CD8-positive, alpha-beta memory T cell (primary cell): ENCODE measurements around the gene OSBPL7. TPM values are rescaled to one million over a fixed set of nuclear protein-coding genes. Genes with fewer than 3 reads are reported as not detected.

ENCODE experiments used
- CTCF ChIA-PET: fragments of 350-600 bp; sonication (Branson Sonifier 250); formaldehyde crosslinking; loops from one replicate; lab custom pipeline; 2021; ENCODE audit warnings: antibody characterized with exemption; lab: Charles Lee
- POLR2A ChIA-PET: fragments of 350-600 bp; sonication (Branson Sonifier 250); formaldehyde crosslinking; loops from one replicate; lab custom pipeline; 2021; ENCODE audit warnings: antibody characterized with exemption; lab: Charles Lee
- DNase-seq, 5 donors: peaks; one replicate each; pipeline versions ENCODE4 v3.0.0 to v3.0.0-alpha.2; 2020 to 2022; ENCODE audit warnings: mixed read lengths in 1 of 5
- H3K27ac ChIP-seq: one replicate; pipeline ENCODE4 v1.7.0; 2013; ENCODE audit warnings: low read depth, mild to moderate bottlenecking, low read length, moderate library complexity
- H3K27me3 ChIP-seq: 2 replicates; pipeline ENCODE4 v1.7.0; 2013; ENCODE audit warnings: low read length, mild to moderate bottlenecking; ENCODE audit not compliant: insufficient read depth, poor library complexity, severe bottlenecking
- H3K36me3 ChIP-seq: 2 replicates; pipeline ENCODE4 v1.7.0; 2013; ENCODE audit warnings: mild to moderate bottlenecking, low read length, moderate library complexity; ENCODE audit not compliant: insufficient read depth
- H3K4me1 ChIP-seq: 2 replicates; pipeline ENCODE4 v1.7.0; 2013; ENCODE audit warnings: mild to moderate bottlenecking, low read length, moderate library complexity; ENCODE audit not compliant: insufficient read depth
- H3K4me3 ChIP-seq: 2 replicates; pipeline ENCODE4 v1.7.0; 2013; ENCODE audit warnings: mild to moderate bottlenecking, low read length
- H3K9me3 ChIP-seq: 2 replicates; pipeline ENCODE4 v1.7.0; 2013; ENCODE audit warnings: mild to moderate bottlenecking, low read length
- H3K27ac Mint-ChIP-seq, 8 donors: one replicate each; pipeline ENCODE4 v1.8.0; 2020 to 2021; ENCODE audit warnings: mixed read lengths in 8 of 8, mild to moderate bottlenecking in 6 of 8, inconsistent platforms in 3 of 8, moderate library complexity in 3 of 8
- H3K27me3 Mint-ChIP-seq, 2 donors: one replicate each; pipeline ENCODE4 v1.8.0; 2020 to 2021; ENCODE audit warnings: mixed read lengths in 2 of 2, mild to moderate bottlenecking in 1 of 2, moderate library complexity in 1 of 2
- H3K36me3 Mint-ChIP-seq, 3 donors: one replicate each; pipeline ENCODE4 v1.8.0; 2020 to 2021; ENCODE audit warnings: mixed read lengths in 3 of 3, inconsistent platforms in 1 of 3, mild to moderate bottlenecking in 1 of 3
- H3K4me1 Mint-ChIP-seq, 3 donors: one replicate each; pipeline ENCODE4 v1.8.0; 2020 to 2021; ENCODE audit warnings: mixed read lengths in 3 of 3, inconsistent platforms in 1 of 3, mild to moderate bottlenecking in 1 of 3
- H3K4me3 Mint-ChIP-seq, 7 donors: one replicate each; pipeline ENCODE4 v1.8.0; 2020 to 2021; ENCODE audit warnings: mixed read lengths in 7 of 7, mild to moderate bottlenecking in 6 of 7, moderate library complexity in 4 of 7, inconsistent platforms in 2 of 7
- H3K9me3 Mint-ChIP-seq, 5 donors: one replicate each; pipeline ENCODE4 v1.8.0; 2020 to 2022; ENCODE audit warnings: mixed read lengths in 5 of 5, mild to moderate bottlenecking in 3 of 5, moderate library complexity in 2 of 5, inconsistent platforms in 1 of 5
- polyA plus RNA-seq: library from polyadenylated mRNA; unstranded; fragments of 300-500 nt; fragmentation: Illumina TruSeq; gene quantifications from one replicate; pipeline ENCODE4 v1.2.3, GENCODE V29; 2021
- total RNA-seq, 2 experiments: library from RNA; stranded (reverse); gene quantifications; one replicate each; pipeline ENCODE4 v1.2.3, GENCODE V29; 2021

OSBPL7 gene
- total and polyA plus RNA-seq, 3 experiments from 2014 or later = 11.0 to 17.5 (median 16.9) TPM

DNA sequence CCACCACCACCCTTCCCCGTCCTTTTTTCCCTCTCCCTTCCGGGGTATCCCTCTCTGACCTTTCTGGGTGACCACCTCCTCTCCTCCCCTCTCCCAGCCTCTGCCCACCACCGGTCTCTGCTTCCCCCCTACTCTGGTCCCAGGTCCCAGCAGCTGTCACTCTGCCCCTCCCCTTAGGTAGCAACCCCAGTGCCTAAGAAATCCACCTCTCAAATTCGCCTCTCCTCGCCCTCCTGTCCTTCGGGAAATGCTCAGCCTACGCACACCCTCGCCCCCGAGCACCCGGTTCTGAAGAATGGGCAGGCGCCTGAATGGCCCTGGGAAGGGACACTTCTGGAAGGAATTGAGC, 30.1 kb upstream of the OSBPL7 start:
- no peaks in the 10 kb centered on the region for H3K36me3 ChIP-seq
- Mint-ChIP-seq H3K36me3 (no peaks in the 10 kb centered on the region), H3K4me3 (peak overlapping the region in 5 of 7 donors; percentile 33 to 65 (median 46)), H3K27me3 (peaks cover 51 to 84% of the 10 kb centered on the region in 2 donors), H3K9me3 (peaks cover 0 to 2% (median 0%) of the 10 kb centered on the region in 5 donors), H3K27ac (no peak overlapping the region), H3K4me1 (peaks cover 14 to 26% (median 18%) of the 10 kb centered on the region in 3 donors)
- POLR2A ChIA-PET = no interaction called here
- H3K9me3 ChIP-seq = no peaks in the 10 kb centered on the region
- peaks cover 30% of the 10 kb centered on the region for H3K4me1 ChIP-seq
- peak overlapping the region; percentile 39 for H3K27ac ChIP-seq
- DNase-seq = no peak
- no peak overlapping the region for H3K4me3 ChIP-seq
- peaks cover 60% of the 10 kb centered on the region for H3K27me3 ChIP-seq
- CTCF ChIA-PET = interaction anchor here (1.0 to 14.0 kb wide), 2 partner anchors 11 to 38 kb away, joined by 4 to 314 read pairs; partner anchors contain the start of genes SCRN2 and SP2

DNA sequence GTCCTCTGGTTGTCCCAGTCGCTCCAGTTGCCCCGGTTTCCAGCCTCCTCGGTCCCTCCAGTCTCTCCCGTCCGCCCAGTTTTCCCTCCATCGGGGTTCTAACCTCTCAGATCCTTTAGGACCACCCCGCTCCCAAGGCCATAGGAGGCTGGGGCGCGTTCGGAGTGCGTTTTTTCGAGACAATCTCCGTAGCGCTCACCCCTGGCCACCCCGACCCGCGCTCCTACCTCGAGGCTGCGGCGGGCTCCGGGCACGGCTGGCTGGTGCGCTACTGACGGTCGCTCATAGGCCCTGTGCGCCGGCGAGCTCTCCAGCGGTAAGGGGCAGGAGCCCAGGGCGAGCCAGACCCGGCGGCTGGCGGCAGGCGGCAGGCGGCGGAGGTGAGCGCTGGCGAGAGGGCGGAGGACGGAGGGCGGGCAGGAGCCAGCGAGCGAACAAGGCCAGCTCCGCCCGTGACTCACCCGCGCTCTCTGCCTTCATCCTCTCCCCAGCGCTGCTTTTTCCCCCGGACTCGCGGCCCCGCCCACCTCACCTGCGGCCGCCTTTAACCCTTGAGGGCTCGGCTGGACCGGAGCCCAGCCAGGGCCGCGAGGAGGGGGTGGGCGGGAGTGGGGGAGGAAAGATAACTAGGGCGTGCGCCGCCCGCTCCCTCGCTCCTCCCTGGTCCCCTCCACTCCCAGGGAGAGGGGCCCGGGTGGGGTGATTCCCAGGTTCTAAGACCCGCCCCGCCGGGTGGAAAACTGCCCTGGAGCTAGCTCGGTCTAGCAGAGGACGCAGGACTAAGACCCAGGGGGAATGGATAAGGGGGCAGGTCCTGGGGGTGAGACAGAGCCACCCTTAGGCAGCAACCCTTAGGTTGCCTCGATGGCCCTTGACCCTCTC, 29.3 kb upstream of the OSBPL7 start, which contains the start of gene SP6:
Gene SP6 (minus strand): TSS at position 472 of the 882 bp plus-strand sequence. CDS start 2,734 bp downstream, outside the sequence.
- Histone ChIP-seq H3K27me3 (peaks cover 68% of the 10 kb centered on the region), H3K9me3 (no peaks in the 10 kb centered on the region), H3K4me1 (peaks cover 30% of the 10 kb centered on the region), H3K4me3 (peak within 1 kb of the TSS; percentile 43), H3K27ac (peak within 1 kb of the TSS; percentile 51), H3K36me3 (no peaks in the 10 kb centered on the region)
- peak; percentile 31 to 73 (median 48) for DNase-seq
- POLR2A ChIA-PET = interaction anchor here (1.5 kb wide), 1 partner anchor 45 kb away, joined by 6 read pairs; the partner anchor contains the start of gene SP2
- CTCF ChIA-PET = interaction anchor here (2.6 to 14.0 kb wide), 2 partner anchors 10 to 39 kb away, joined by 13 to 314 read pairs; partner anchors contain the start of genes SCRN2 and SP2
- Mint-ChIP-seq H3K4me1 (peaks cover 14 to 31% (median 18%) of the 10 kb centered on the region in 3 donors), H3K9me3 (peaks cover 0 to 2% (median 0%) of the 10 kb centered on the region in 5 donors), H3K36me3 (no peaks in the 10 kb centered on the region), H3K4me3 (peak within 1 kb of the TSS; percentile 51 to 79 (median 68)), H3K27ac (peak within 1 kb of the TSS in 1 of 8 donors; percentile 11), H3K27me3 (peaks cover 51 to 84% of the 10 kb centered on the region in 2 donors)

GRCh38 chr17:47850373-47850691, 28.7 kb upstream of the OSBPL7 start:
- H3K4me1 Mint-ChIP-seq = peaks cover 14 to 31% (median 18%) of the 10 kb centered on the region in 3 donors
- Histone ChIP-seq H3K27me3 (peaks cover 72% of the 10 kb centered on the region), H3K9me3 (no peaks in the 10 kb centered on the region), H3K27ac (peak overlapping the region; percentile 51), H3K4me3 (peak overlapping the region; percentile 43), H3K36me3 (no peaks in the 10 kb centered on the region), H3K4me1 (peaks cover 30% of the 10 kb centered on the region)
- POLR2A ChIA-PET = interaction anchor here (1.5 kb wide), 1 partner anchor 45 kb away, joined by 6 read pairs; the partner anchor contains the start of gene SP2
- CTCF ChIA-PET = interaction anchor here (2.6 to 14.0 kb wide), 2 partner anchors 9 to 40 kb away, joined by 13 to 314 read pairs; partner anchors contain the start of genes SCRN2 and SP2
- peaks cover 0 to 2% (median 0%) of the 10 kb centered on the region in 5 donors for H3K9me3 Mint-ChIP-seq
- H3K27ac Mint-ChIP-seq = peak overlapping the region in 1 of 8 donors; percentile 11
- no peaks in the 10 kb centered on the region for H3K36me3 Mint-ChIP-seq
- H3K4me3 Mint-ChIP-seq = peak overlapping the region in 6 of 7 donors; percentile 57 to 79 (median 69)
- no peak for DNase-seq
- H3K27me3 Mint-ChIP-seq = peaks cover 51 to 84% of the 10 kb centered on the region in 2 donors

GRCh38 chr17:47848198-47848513, 26.6 kb upstream of the OSBPL7 start:
- H3K27me3 Mint-ChIP-seq = peaks cover 42 to 81% of the 10 kb centered on the region in 2 donors

DNA sequence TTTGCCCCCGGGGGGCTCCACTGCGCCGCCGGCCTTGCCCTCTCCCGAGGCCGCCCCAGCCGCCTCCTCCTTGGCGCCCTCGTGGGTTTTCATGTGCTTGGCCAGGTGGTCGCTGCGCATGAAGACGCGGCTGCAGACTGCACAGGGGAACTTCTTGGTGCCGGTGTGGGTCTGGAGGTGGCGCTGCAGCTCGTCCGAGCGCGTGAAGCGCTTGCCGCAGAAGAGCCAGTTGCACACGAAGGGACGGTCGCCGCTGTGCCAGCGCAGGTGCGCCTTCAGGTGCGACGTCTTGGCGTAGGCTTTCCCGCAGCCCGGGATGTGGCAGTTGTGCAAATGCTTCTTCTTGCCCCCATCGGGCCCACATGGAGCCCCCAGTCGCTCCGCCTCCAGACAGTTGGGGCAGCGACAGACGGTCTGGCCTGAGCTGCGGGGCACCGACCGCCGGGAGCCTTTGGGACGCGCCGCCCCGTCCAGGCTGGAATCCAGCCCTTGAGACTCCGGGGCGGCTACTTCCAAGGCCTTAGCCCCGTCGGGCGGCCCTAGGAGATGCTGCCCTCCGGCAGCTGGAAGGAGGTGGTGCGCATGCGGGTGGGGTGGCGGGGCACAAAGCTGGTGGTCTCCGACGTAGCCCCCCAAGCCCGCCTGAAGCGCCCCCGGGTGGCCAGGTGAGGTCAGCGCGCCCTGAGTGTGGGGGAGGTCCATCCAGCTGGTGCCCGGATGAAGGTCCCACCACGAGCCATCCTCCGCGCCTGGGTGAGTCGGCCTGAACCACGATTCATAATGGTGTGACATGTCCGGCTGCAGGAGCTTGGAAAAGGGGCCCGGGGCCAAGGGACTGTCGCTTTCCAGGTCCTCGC, 26.0 kb upstream of the OSBPL7 start:
- no peaks in the 10 kb centered on the region for H3K9me3 ChIP-seq
- Mint-ChIP-seq H3K9me3 (peaks cover 0 to 2% (median 0%) of the 10 kb centered on the region in 5 donors), H3K36me3 (no peaks in the 10 kb centered on the region), H3K27me3 (peaks cover 39 to 80% of the 10 kb centered on the region in 2 donors), H3K4me3 (peak overlapping the region in 1 of 7 donors; percentile 69), H3K27ac (peak overlapping the region in 1 of 8 donors; percentile 77), H3K4me1 (peaks cover 18 to 34% (median 22%) of the 10 kb centered on the region in 3 donors)
- H3K36me3 ChIP-seq = no peaks in the 10 kb centered on the region
- peaks cover 35% of the 10 kb centered on the region for H3K4me1 ChIP-seq
- no peak overlapping the region for H3K4me3 ChIP-seq
- no peak overlapping the region for H3K27ac ChIP-seq
- peak in 2 of 5 donors; percentile 31 to 58 for DNase-seq
- CTCF ChIA-PET = interaction anchor here (0.7 to 14.0 kb wide), 2 partner anchors 13 to 42 kb away, joined by 3 to 314 read pairs; partner anchors contain the start of gene SP2
- POLR2A ChIA-PET = interaction anchor here (1.6 kb wide), 1 partner anchor 48 kb away, joined by 7 read pairs; no protein-coding TSS in a partner anchor
- peaks cover 67% of the 10 kb centered on the region for H3K27me3 ChIP-seq

More at GRCh38 chr17:47848198-47848513, 26.6 kb upstream of the OSBPL7 start:
- Histone ChIP-seq H3K4me3 (no peak overlapping the region), H3K36me3 (no peaks in the 10 kb centered on the region), H3K27ac (no peak overlapping the region), H3K27me3 (peaks cover 73% of the 10 kb centered on the region), H3K9me3 (no peaks in the 10 kb centered on the region), H3K4me1 (peaks cover 30% of the 10 kb centered on the region)
- no peak overlapping the region for H3K4me3 Mint-ChIP-seq
- CTCF ChIA-PET = interaction anchor here (14.0 kb wide), 1 partner anchor 42 kb away, joined by 314 read pairs; the partner anchor contains the start of gene SP2
- H3K9me3 Mint-ChIP-seq = peaks cover 0 to 2% (median 0%) of the 10 kb centered on the region in 5 donors
- peaks cover 14 to 31% (median 19%) of the 10 kb centered on the region in 3 donors for H3K4me1 Mint-ChIP-seq
- no peak for DNase-seq
- H3K27ac Mint-ChIP-seq = no peak overlapping the region
- POLR2A ChIA-PET = interaction anchor here (0.5 to 1.9 kb wide), 4 partner anchors 17 to 237 kb away, joined by 3 to 7 read pairs (median 4); partner anchors contain the start of gene MRPL10
- H3K36me3 Mint-ChIP-seq = no peaks in the 10 kb centered on the region

DNA sequence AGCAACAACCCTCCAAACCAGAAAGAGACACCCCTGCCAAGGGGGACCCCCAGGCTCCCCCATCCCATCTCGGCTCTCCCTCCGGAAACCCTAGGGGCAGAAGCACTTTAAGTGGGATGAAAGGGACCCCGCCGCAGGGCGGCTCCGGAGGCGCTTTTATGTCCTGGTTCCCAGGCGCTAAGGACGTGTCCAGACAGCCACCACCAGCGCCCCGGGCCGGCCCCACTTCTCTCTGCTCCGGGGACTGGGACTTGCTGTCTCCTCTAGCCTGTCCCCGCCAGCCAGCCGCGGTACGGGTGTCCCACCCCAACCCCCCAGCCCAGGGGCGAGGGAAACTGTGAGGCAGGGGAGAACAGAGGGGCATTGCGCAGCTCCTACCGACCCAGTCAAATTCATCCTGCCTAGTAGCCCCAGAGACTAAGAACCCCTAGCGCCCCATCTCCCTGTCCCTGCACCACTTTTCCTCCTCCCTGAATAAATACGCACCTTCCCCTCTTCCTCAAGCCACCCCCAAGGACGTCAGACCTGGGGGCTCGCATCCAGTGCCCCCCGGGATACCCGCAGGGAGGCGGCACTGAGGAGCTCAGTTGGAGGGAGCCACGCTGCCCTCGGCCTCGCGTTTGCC, 25.2 kb upstream of the OSBPL7 start:
- Histone ChIP-seq H3K9me3 (no peaks in the 10 kb centered on the region), H3K36me3 (no peaks in the 10 kb centered on the region), H3K4me3 (no peak overlapping the region), H3K4me1 (peaks cover 35% of the 10 kb centered on the region), H3K27me3 (peaks cover 59% of the 10 kb centered on the region), H3K27ac (no peak overlapping the region)
- Mint-ChIP-seq H3K27me3 (peaks cover 33 to 72% of the 10 kb centered on the region in 2 donors), H3K27ac (peak overlapping the region in 1 of 8 donors; percentile 24), H3K9me3 (no peaks in the 10 kb centered on the region), H3K4me1 (peaks cover 15 to 33% (median 22%) of the 10 kb centered on the region in 3 donors), H3K4me3 (peak overlapping the region in 1 of 7 donors; percentile 36), H3K36me3 (no peaks in the 10 kb centered on the region)
- ChIA-PET POLR2A (interaction anchor here (1.6 kb wide), 1 partner anchor 49 kb away, joined by 7 read pairs; no protein-coding TSS in a partner anchor), CTCF (interaction anchor here (14.0 kb wide), 1 partner anchor 43 kb away, joined by 314 read pairs; the partner anchor contains the start of gene SP2)
- no peak for DNase-seq

DNA sequence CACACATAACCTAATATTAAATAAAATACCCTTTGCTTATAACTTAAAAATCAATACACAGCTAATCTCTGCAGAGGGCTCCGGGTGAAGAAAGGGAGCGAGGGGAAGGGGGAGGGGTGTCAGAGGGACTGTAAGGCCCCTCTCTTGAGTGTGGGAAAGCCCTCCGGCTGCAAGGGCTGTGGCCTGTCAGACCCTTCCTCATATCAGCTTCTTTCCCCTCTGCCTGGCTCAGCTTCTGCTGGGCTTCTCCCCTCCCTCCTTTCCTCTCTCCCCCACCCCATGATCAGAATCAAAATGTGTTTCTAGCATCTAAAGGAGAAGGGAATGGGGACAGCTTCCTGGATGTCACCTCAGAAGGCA, 24.1 kb upstream of the OSBPL7 start:
- Mint-ChIP-seq H3K4me3 (peak overlapping the region in 1 of 7 donors; percentile 18), H3K36me3 (peaks cover 0 to 4% (median 0%) of the 10 kb centered on the region in 3 donors), H3K27ac (no peak overlapping the region), H3K9me3 (no peaks in the 10 kb centered on the region), H3K27me3 (peaks cover 28 to 69% of the 10 kb centered on the region in 2 donors), H3K4me1 (peaks cover 16 to 38% (median 25%) of the 10 kb centered on the region in 3 donors)
- CTCF ChIA-PET = interaction anchor here (14.0 kb wide), 1 partner anchor 44 kb away, joined by 314 read pairs; the partner anchor contains the start of gene SP2
- H3K4me3 ChIP-seq = no peak overlapping the region
- POLR2A ChIA-PET = no interaction called here
- H3K4me1 ChIP-seq = peaks cover 36% of the 10 kb centered on the region
- H3K36me3 ChIP-seq = no peaks in the 10 kb centered on the region
- peaks cover 54% of the 10 kb centered on the region for H3K27me3 ChIP-seq
- no peaks in the 10 kb centered on the region for H3K9me3 ChIP-seq
- DNase-seq = no peak
- H3K27ac ChIP-seq = no peak overlapping the region
